ENCODE results near the gene UAP1L1. TPM values are rescaled to one million over a fixed set of nuclear protein-coding genes. Genes with fewer than 3 reads are reported as not detected.

UAP1L1 gene
- total and polyA plus RNA-seq, 2 of the 8 experiments (the other 6 are each of a cell fraction or from before 2014, with no cell fraction given): 2.0 to 5.4 TPM

DNA sequence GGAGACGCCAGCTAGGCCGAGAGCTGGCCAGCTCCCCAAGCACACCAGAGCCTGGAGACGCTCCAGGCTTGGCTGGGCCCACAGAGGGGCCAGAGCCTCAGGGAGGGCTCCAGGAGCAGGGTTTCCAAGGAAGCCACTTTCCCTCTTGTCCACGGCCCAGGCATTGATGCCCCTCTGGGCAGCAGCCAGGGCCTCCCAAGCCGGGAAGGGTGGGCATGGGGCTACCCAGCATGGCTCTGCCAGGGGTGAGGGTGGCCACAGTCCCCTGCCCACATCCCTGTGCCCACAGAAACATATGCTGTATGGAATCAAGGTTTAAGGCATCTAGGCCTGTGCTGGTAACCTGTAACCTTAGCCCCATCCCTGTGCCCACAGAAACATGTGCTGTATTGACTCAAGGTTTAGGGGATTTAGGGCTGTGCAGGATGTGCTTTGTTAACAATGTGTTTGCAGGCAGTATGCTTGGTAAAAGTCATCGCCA, 38.8 kb downstream of the UAP1L1 start (continued):
- TF ChIP-seq, protein P1, sequence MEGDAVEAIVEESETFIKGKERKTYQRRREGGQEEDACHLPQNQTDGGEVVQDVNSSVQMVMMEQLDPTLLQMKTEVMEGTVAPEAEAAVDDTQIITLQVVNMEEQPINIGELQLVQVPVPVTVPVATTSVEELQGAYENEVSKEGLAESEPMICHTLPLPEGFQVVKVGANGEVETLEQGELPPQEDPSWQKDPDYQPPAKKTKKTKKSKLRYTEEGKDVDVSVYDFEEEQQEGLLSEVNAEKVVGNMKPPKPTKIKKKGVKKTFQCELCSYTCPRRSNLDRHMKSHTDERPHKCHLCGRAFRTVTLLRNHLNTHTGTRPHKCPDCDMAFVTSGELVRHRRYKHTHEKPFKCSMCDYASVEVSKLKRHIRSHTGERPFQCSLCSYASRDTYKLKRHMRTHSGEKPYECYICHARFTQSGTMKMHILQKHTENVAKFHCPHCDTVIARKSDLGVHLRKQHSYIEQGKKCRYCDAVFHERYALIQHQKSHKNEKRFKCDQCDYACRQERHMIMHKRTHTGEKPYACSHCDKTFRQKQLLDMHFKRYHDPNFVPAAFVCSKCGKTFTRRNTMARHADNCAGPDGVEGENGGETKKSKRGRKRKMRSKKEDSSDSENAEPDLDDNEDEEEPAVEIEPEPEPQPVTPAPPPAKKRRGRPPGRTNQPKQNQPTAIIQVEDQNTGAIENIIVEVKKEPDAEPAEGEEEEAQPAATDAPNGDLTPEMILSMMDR (IDR thresholded peaks at IDR 0.05; ENCODE audit: control extremely low read depth in 1 of 3, insufficient read depth in 1 of 3, low read depth in 1 of 3, low read length in 3 of 3): no peak
- TF ChIP-seq KDM1A (IDR thresholded peaks at IDR 0.05; ENCODE audit: borderline replicate concordance, low read length) (no peak), SIN3A (conservative IDR thresholded peaks at IDR 0.05 in 1 of 2, IDR thresholded peaks at IDR 0.05 in 1 of 2; ENCODE audit: low read depth in 1 of 2, low read length in 2 of 2) (no peak), RNF2 (IDR thresholded peaks at IDR 0.05; ENCODE audit: borderline replicate concordance, low read depth, low read length, missing control alignments, poor library complexity, severe bottlenecking) (no peak), NANOG (IDR thresholded peaks at IDR 0.05; ENCODE audit: insufficient read depth, low read depth, low read length, poor library complexity, severe bottlenecking) (no peak), RFX5 (IDR thresholded peaks at IDR 0.05; ENCODE audit: borderline replicate concordance, low read depth, low read length) (no peak), TAF7 (optimal IDR thresholded peaks at IDR 0.05; ENCODE audit: borderline replicate concordance, low read depth, low read length) (no peak), CHD2 (IDR thresholded peaks at IDR 0.05; ENCODE audit: low read length) (no peak)
- TF ChIP-seq, protein P2, sequence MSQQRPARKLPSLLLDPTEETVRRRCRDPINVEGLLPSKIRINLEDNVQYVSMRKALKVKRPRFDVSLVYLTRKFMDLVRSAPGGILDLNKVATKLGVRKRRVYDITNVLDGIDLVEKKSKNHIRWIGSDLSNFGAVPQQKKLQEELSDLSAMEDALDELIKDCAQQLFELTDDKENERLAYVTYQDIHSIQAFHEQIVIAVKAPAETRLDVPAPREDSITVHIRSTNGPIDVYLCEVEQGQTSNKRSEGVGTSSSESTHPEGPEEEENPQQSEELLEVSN (IDR thresholded peaks at IDR 0.05): no peak
